Muscle layer of colon (tissue), 2 donors: ENCODE results near the gene GRIN2B.

Experiments used
- H3K27ac ChIP-seq: one replicate; pipeline ENCODE4 v1.7.0; 2013; ENCODE audit warnings: low read depth, mild to moderate bottlenecking, low read length, moderate library complexity
- H3K27me3 ChIP-seq, 2 donors: one replicate each; pipeline ENCODE4 v1.7.0; 2013; ENCODE audit warnings: low read length in 2 of 2, mild to moderate bottlenecking in 2 of 2; ENCODE audit not compliant: insufficient read depth in 2 of 2, control insufficient read depth in 1 of 2
- H3K36me3 ChIP-seq: one replicate; pipeline ENCODE4 v1.7.0; 2013; ENCODE audit warnings: mild to moderate bottlenecking, low read length; ENCODE audit not compliant: insufficient read depth
- H3K4me1 ChIP-seq: one replicate; pipeline ENCODE4 v1.7.0; 2013; ENCODE audit warnings: mild to moderate bottlenecking, low read length; ENCODE audit not compliant: insufficient read depth
- H3K4me3 ChIP-seq, 2 donors: one replicate each; pipeline ENCODE4 v1.7.0; 2013; ENCODE audit warnings: low read length in 2 of 2, low read depth in 1 of 2, mild to moderate bottlenecking in 1 of 2, moderate library complexity in 1 of 2
- H3K9ac ChIP-seq: one replicate; pipeline ENCODE4 v1.7.0; 2013; ENCODE audit warnings: low read length
- H3K9me3 ChIP-seq: one replicate; pipeline ENCODE4 v1.7.0; 2013; ENCODE audit warnings: mild to moderate bottlenecking, low read length
- donor health status: abdominal sarcoma.
- donor health status: Adenocarcinoma of cecum.

GRIN2B gene

DNA sequence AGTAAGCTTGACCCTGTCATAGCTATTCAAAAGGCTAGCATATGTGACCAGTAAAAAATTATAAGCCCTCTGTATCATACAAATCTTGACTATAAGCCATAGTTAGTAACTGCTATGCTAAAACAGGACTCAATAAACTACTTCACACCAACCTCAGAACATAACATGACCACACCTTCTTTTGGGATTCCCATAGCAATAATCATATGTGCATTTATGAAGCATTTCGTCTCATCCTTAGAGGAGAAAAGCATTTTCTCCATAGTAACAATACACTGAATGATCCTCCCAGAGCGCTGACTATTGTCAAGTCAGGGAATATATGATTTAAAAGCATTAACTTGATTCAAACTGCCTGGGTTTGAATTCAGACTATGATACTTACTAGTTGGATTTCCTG is 46.2 kb downstream of the GRIN2B start:
- Histone ChIP-seq H3K27ac (no peak overlapping the region), H3K4me3 (no peak overlapping the region), H3K9me3 (no peaks in the 10 kb centered on the region), H3K9ac (no peak overlapping the region), H3K36me3 (no peaks in the 10 kb centered on the region), H3K27me3 (no peaks in the 10 kb centered on the region), H3K4me1 (no peaks in the 10 kb centered on the region)
